HL-60 (cell line): Measurements from ENCODE around the gene PRR13.

Experiments used
- CTCF ChIP-seq: IDR thresholded peaks from one replicate; pipeline ENCODE4 v1.5.1; 2011; ENCODE audit warnings: low read length, control low read depth, inconsistent platforms; ENCODE audit not compliant: insufficient read depth
- POLR2AphosphoS5 ChIP-seq: IDR thresholded peaks from 2 replicates; pipeline ENCODE4 v1.6.1; 2012; ENCODE audit warnings: low read depth
- REST ChIP-seq: IDR thresholded peaks from 2 replicates; pipeline ENCODE4 v1.6.1; 2012; ENCODE audit warnings: low read depth; ENCODE audit not compliant: insufficient replicate concordance

GRCh38 chr12:53423597-53423996 is 17.9 kb upstream of the PRR13 start, which contains the start of gene AMHR2:
- TF ChIP-seq CTCF = no peak
- no peak for TF ChIP-seq POLR2AphosphoS5
- no peak for TF ChIP-seq REST
